SKM-1 (cell line): ENCODE results near the gene PLCB1.
"Not testable (repeated sequence)": the region's sequence is repeated elsewhere in the genome, so short reads cannot be mapped to it uniquely, and the experiment has no call there.

ENCODE experiments used
- DNase-seq: peaks from one replicate; lab custom pipeline; 2025; ENCODE audit not compliant: unreplicated experiment; lab: John Stamatoyannopoulos, UW

PLCB1 gene

GRCh38 chr20:8131598-8132483 lies at the start of gene PLCB1:
Gene PLCB1 (plus strand): TSS chr20:8132266. CDS start chr20:8132652, 386 bp downstream.
- DNase-seq = peak; percentile 18

GRCh38 chr20:8082989-8083388 lies 49.1 kb upstream of the PLCB1 start:
- DNase-seq = no peak

GRCh38 chr20:8089668-8090067 lies 42.4 kb upstream of the PLCB1 start:
- DNase-seq = no peak

GRCh38 chr20:8094415-8094818 lies 37.6 kb upstream of the PLCB1 start:
- DNase-seq = no peak

GRCh38 chr20:8094850-8095249 lies 37.2 kb upstream of the PLCB1 start:
- DNase-seq = no peak

- DNase-seq = no peak
These were observed 36.2 kb upstream of the PLCB1 start for GRCh38 chr20:8095648-8096572.

- DNase-seq = no peak
These were observed 34.8 kb upstream of the PLCB1 start for GRCh38 chr20:8097307-8097706.

GRCh38 chr20:8104252-8104651 lies 27.8 kb upstream of the PLCB1 start:
- DNase-seq = no peak

- not testable (repeated sequence) for DNase-seq
These were observed 17.5 kb upstream of the PLCB1 start for GRCh38 chr20:8114612-8115011.

GRCh38 chr20:8115436-8115835 lies 16.6 kb upstream of the PLCB1 start:
- no peak for DNase-seq

GRCh38 chr20:8116067-8116811 lies 15.8 kb upstream of the PLCB1 start:
- DNase-seq = no peak

- DNase-seq = no peak
These were observed 14.4 kb upstream of the PLCB1 start for GRCh38 chr20:8117636-8118035.

GRCh38 chr20:8118039-8118438 lies 14.0 kb upstream of the PLCB1 start:
- no peak for DNase-seq

- no peak for DNase-seq
These were observed 13.3 kb upstream of the PLCB1 start for GRCh38 chr20:8118760-8119159.

- DNase-seq = no peak
These were observed 10.4 kb upstream of the PLCB1 start for GRCh38 chr20:8121666-8122065.

- DNase-seq = no peak
These were observed 7.4 kb upstream of the PLCB1 start for GRCh38 chr20:8124639-8125038.

- no peak for DNase-seq
These were observed 5.9 kb upstream of the PLCB1 start for GRCh38 chr20:8126181-8126580.

GRCh38 chr20:8126841-8127378 lies 5.2 kb upstream of the PLCB1 start:
- no peak for DNase-seq

GRCh38 chr20:8127553-8128255 lies 4.4 kb upstream of the PLCB1 start:
- no peak for DNase-seq
